Sigmoid colon (tissue), 7 donors: ENCODE measurements around the gene BNIP3. TPM values are rescaled to one million over a fixed set of nuclear protein-coding genes. Genes with fewer than 3 reads are reported as not detected.

Experiments
- DNase-seq: peaks from one replicate; pipeline ENCODE4 v3.0.0-alpha.2; 2019
- H3K27ac ChIP-seq, 4 donors: fragments of 200-600 bp; sonication (generic); one replicate each; pipeline ENCODE4 v1.5.1; 2016 to 2019; ENCODE audit warnings: mild to moderate bottlenecking in 1 of 4
- H3K27me3 ChIP-seq, 3 donors: fragments of 200-600 bp; sonication (generic); one replicate each; pipeline ENCODE4 v1.5.1; 2019; ENCODE audit warnings: mild to moderate bottlenecking in 1 of 3
- H3K36me3 ChIP-seq, 4 donors: fragments of 200-600 bp; sonication (generic); one replicate each; pipeline ENCODE4 v1.5.1; 2016 to 2019
- H3K4me1 ChIP-seq, 4 donors: fragments of 200-600 bp; sonication (generic); one replicate each; pipeline ENCODE4 v1.5.1; 2017 to 2019
- H3K4me3 ChIP-seq, 4 donors: fragments of 200-600 bp; sonication (generic); one replicate each; pipeline ENCODE4 v1.5.1; 2017 to 2019; ENCODE audit warnings: mild to moderate bottlenecking in 2 of 4, moderate library complexity in 1 of 4
- H3K9me3 ChIP-seq, 4 donors: fragments of 200-600 bp in 3 of 4; sonication (generic) in 3 of 4; one replicate each; pipeline versions ENCODE4 v1.5.1 to v1.6.1; 2013 to 2019
- CTCF ChIP-seq, 4 experiments: fragments of 450-650 bp in 3 of 4; fragments of 200-600 bp in 1 of 4; IDR thresholded peaks; one replicate each; pipeline ENCODE4 v1.5.1; 2016 to 2019; ENCODE audit warnings: antibody characterized with exemption in 4 of 4, mild to moderate bottlenecking in 3 of 4, moderate library complexity in 2 of 4
- EP300 ChIP-seq, 4 donors: sonication (generic); formaldehyde crosslinking; IDR thresholded peaks; one replicate each; pipeline ENCODE4 v1.6.1; 2017; ENCODE audit warnings: antibody characterized with exemption in 4 of 4
- POLR2A ChIP-seq, 2 donors: fragments of 450-650 bp; IDR thresholded peaks; one replicate each; pipeline ENCODE4 v1.6.1; 2016; ENCODE audit warnings: antibody characterized with exemption in 2 of 2, mild to moderate bottlenecking in 2 of 2, moderate library complexity in 2 of 2
- POLR2AphosphoS5 ChIP-seq, 4 donors: sonication (generic); formaldehyde crosslinking; IDR thresholded peaks; one replicate each; pipeline ENCODE4 v1.6.1; 2017; ENCODE audit warnings: antibody characterized with exemption in 4 of 4
- WGBS, 2 donors: extraction: QIAGEN DNeasy Blood & Tissue Kit; methylation state at CpG; one replicate each; pipeline ENCODE4 v1.1.7; 2013; 5-methylcytosine and 5-hydroxymethylcytosine counted together
- intact Hi-C: fragments of 100-400 bp; cut with DNase I; formaldehyde crosslinking; loops from one replicate; pipeline ENCODE4 v1.15.1; 2023
- polyA plus RNA-seq, 3 donors: library from polyadenylated mRNA; stranded (reverse); fragments of 200-250 nt; gene quantifications; one replicate each; pipeline ENCODE4 v1.2.3, GENCODE V29; 2013
- total RNA-seq, 4 donors: library from RNA; depleted of rRNA; stranded (reverse); fragments of >200 nt; gene quantifications; one replicate each; pipeline ENCODE4 v1.1.0, GENCODE V29; 2016
- donor health status: healthy with polysubstance abuse.
- donor health status: Bipolar disorder and iron deficiency.
- donor health status: healthy.

The BNIP3 gene
- total and polyA plus RNA-seq, 7 donors, result 3.9 to 125 (median 55.9) TPM

DNA sequence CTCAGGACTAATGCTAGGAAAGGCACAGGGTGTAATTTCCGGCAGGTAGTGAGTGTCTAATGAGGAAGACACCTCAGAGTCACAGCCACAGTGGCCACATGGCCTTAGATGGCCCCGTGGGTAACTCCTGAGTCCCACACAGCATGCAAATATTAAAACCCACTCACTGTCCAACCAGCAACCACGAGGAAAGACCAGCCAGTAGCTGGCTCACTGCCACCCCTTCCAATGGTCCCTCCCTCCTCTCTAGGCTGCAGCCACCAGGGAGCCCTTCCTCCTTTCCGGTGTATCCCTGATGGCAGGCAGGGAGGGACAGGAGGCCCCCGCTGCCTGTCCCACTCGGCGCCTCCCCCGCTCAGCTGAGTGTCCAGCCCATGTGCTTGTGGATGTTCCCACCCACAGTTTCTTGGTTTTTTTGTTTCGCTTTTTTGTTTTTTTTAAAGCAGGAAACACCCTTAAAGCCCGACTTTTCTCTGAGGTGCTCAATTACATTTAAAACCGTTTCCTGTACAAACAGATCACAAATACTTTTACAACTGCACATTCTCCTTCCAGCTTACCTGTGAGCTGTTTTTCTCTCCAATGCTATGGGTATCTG is 9.2 kb downstream of the BNIP3 start:
- Histone ChIP-seq H3K36me3 (peaks cover 13 to 49% (median 24%) of the 10 kb centered on the region in 4 donors), H3K27me3 (no peaks in the 10 kb centered on the region), H3K4me1 (peaks cover 0 to 16% (median 11%) of the 10 kb centered on the region in 4 donors), H3K27ac (no peak overlapping the region), H3K9me3 (no peaks in the 10 kb centered on the region), H3K4me3 (no peak overlapping the region)
- peak; percentile 71 for DNase-seq
- WGBS, 2 donors, result 12 to 39% methylated on average over 11 of the region's 11 CpGs
- intact Hi-C loops, result no loop called here
- no peak for TF ChIP-seq CTCF (IDR thresholded peaks at IDR 0.05)
- no peak for TF ChIP-seq POLR2AphosphoS5 (IDR thresholded peaks at IDR 0.05)
- TF ChIP-seq POLR2A (IDR thresholded peaks at IDR 0.05), result no peak
- TF ChIP-seq EP300 (IDR thresholded peaks at IDR 0.05), result no peak

GRCh38 chr10:131971591-131971990 is 10.1 kb downstream of the BNIP3 start:
- Histone ChIP-seq H3K27ac (no peak overlapping the region), H3K4me1 (peaks cover 0 to 16% (median 11%) of the 10 kb centered on the region in 4 donors), H3K27me3 (no peaks in the 10 kb centered on the region), H3K36me3 (peaks cover 13 to 58% (median 24%) of the 10 kb centered on the region in 4 donors), H3K9me3 (no peaks in the 10 kb centered on the region), H3K4me3 (no peak overlapping the region)
- 91 to 95% methylated on average over 7 of the region's 7 CpGs for WGBS, 2 donors
- DNase-seq, result peak; percentile 60
- TF ChIP-seq CTCF (IDR thresholded peaks at IDR 0.05), result no peak
- TF ChIP-seq POLR2AphosphoS5 (IDR thresholded peaks at IDR 0.05), result no peak
- no peak for TF ChIP-seq POLR2A (IDR thresholded peaks at IDR 0.05)
- no peak for TF ChIP-seq EP300 (IDR thresholded peaks at IDR 0.05)
- intact Hi-C loops, result no loop called here

DNA sequence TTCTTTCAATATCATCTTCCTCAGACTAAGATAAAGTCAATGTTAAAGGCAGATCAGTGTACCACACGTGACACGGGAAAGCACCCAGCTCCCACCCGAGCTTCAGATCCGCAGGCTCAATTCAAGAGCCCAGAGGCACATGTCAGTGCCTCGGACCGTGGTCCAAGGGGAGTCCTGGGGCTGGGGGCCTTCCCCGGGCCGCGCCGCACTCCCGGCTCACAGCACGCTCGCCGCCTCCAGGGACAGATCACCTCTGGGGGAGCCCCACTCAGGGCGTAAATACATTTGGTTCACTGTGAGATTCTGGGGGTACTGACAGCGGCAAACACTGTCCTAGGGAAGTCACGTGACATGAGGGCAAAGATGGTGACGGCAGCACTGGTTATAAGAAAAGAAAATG is 10.8 kb downstream of the BNIP3 start:
- H3K27me3 ChIP-seq, result no peaks in the 10 kb centered on the region
- no peaks in the 10 kb centered on the region for H3K9me3 ChIP-seq
- no peak for TF ChIP-seq POLR2A (IDR thresholded peaks at IDR 0.05)
- TF ChIP-seq CTCF (IDR thresholded peaks at IDR 0.05), result no peak
- no peak for TF ChIP-seq POLR2AphosphoS5 (IDR thresholded peaks at IDR 0.05)
- TF ChIP-seq EP300 (IDR thresholded peaks at IDR 0.05), result no peak
- H3K27ac ChIP-seq, result no peak overlapping the region
- WGBS, 2 donors, result 97% methylated on average over 18 of the region's 18 CpGs
- peaks cover 13 to 65% (median 24%) of the 10 kb centered on the region in 4 donors for H3K36me3 ChIP-seq
- intact Hi-C loops, result no loop called here
- no peak overlapping the region for H3K4me3 ChIP-seq
- peaks cover 0 to 16% (median 11%) of the 10 kb centered on the region in 4 donors for H3K4me1 ChIP-seq
- DNase-seq, result peak; percentile 48

GRCh38 chr10:131968949-131969348 is 12.8 kb downstream of the BNIP3 start:
- Histone ChIP-seq H3K9me3 (no peaks in the 10 kb centered on the region), H3K27me3 (no peaks in the 10 kb centered on the region), H3K4me3 (no peak overlapping the region), H3K4me1 (peaks cover 0 to 12% (median 8%) of the 10 kb centered on the region in 4 donors), H3K36me3 (peaks cover 13 to 72% (median 24%) of the 10 kb centered on the region in 4 donors), H3K27ac (no peak overlapping the region)
- intact Hi-C loops, result no loop called here
- no peak for TF ChIP-seq CTCF (IDR thresholded peaks at IDR 0.05)
- TF ChIP-seq POLR2AphosphoS5 (IDR thresholded peaks at IDR 0.05), result no peak
- TF ChIP-seq POLR2A (IDR thresholded peaks at IDR 0.05), result no peak
- no peak for TF ChIP-seq EP300 (IDR thresholded peaks at IDR 0.05)
- 96 to 97% methylated on average over 13 of the region's 13 CpGs for WGBS, 2 donors
- DNase-seq, result peak; percentile 43

DNA sequence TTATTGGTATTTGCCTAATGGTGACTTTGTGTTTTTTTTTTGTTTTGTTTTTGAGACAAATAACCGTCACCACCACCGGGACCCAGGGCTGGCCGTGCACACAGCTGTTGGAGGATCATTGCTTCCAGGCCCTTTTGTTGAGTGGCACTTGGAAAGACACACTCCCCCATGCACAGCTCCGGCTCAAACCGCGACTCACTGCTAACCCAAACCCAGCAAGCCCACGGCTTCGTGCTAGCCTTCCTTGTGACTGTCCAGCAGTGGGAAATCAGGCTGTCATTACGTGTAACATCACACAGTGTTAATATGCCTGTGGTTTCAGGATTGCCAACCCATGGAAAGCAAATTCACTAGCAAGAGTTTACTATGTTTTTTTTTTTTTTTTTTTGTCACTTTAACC is 17.4 kb downstream of the BNIP3 start:
- TF ChIP-seq POLR2AphosphoS5 (IDR thresholded peaks at IDR 0.05) (no peak), CTCF (IDR thresholded peaks at IDR 0.05) (no peak), POLR2A (IDR thresholded peaks at IDR 0.05) (no peak), EP300 (IDR thresholded peaks at IDR 0.05) (no peak)
- intact Hi-C loops, result no loop called here
- Histone ChIP-seq H3K27me3 (no peaks in the 10 kb centered on the region), H3K9me3 (no peaks in the 10 kb centered on the region), H3K4me3 (no peak overlapping the region), H3K27ac (no peak overlapping the region), H3K4me1 (no peaks in the 10 kb centered on the region), H3K36me3 (peaks cover 0 to 47% (median 8%) of the 10 kb centered on the region in 4 donors)
- WGBS, 2 donors, result 95 to 97% methylated on average over 9 of the region's 9 CpGs
- DNase-seq, result no peak
